Kidney (tissue), 14 donors: Measurements from ENCODE around the gene ZNF292. TPM values are rescaled to one million over a fixed set of nuclear protein-coding genes. Genes with fewer than 3 reads are reported as not detected.

Source experiments
- DNase-seq, 5 donors: peaks; one replicate each; pipeline ENCODE4 v3.0.0-alpha.2; 2013 to 2020
- FAIRE-seq: peaks from 2 replicates; lab custom pipeline; 2012; peaks lifted over from hg19 to GRCh38; lab: Jason Lieb, UNC
- H3K27ac ChIP-seq, 2 donors: one replicate each; pipeline ENCODE4 v1.7.0; 2013; ENCODE audit warnings: low read depth in 2 of 2, low read length in 2 of 2, inconsistent platforms in 1 of 2
- H3K27me3 ChIP-seq: one replicate; pipeline ENCODE4 v1.7.1; 2013; ENCODE audit warnings: low read length, inconsistent platforms; ENCODE audit not compliant: control insufficient read depth, insufficient read depth
- H3K36me3 ChIP-seq, 3 donors: one replicate each; pipeline versions ENCODE4 v1.7.0 to v1.7.1; 2013; ENCODE audit warnings: low read length in 3 of 3, control low read depth in 1 of 3, inconsistent platforms in 1 of 3; ENCODE audit not compliant: insufficient read depth in 3 of 3, control insufficient read depth in 2 of 3
- H3K4me1 ChIP-seq, 3 donors: one replicate each; pipeline versions ENCODE4 v1.7.0 to v1.7.1; 2013; ENCODE audit warnings: low read length in 3 of 3, inconsistent platforms in 1 of 3, low read depth in 1 of 3; ENCODE audit not compliant: control insufficient read depth in 2 of 3, insufficient read depth in 2 of 3
- H3K4me3 ChIP-seq, 3 donors: one replicate each; pipeline versions ENCODE4 v1.7.0 to v1.8.1; 2013; ENCODE audit warnings: low read length in 3 of 3, control low read depth in 1 of 3, inconsistent platforms in 1 of 3
- H3K9ac ChIP-seq, 3 donors: one replicate each; pipeline versions ENCODE4 v1.7.0 to v1.7.1; 2013; ENCODE audit warnings: low read length in 3 of 3, control low read depth in 1 of 3, inconsistent platforms in 1 of 3
- H3K9me3 ChIP-seq, 3 donors: one replicate each; pipeline versions ENCODE4 v1.7.0 to v1.7.1; 2013; ENCODE audit warnings: low read length in 3 of 3, control low read depth in 1 of 3, inconsistent platforms in 1 of 3; ENCODE audit not compliant: control insufficient read depth in 2 of 3, insufficient read depth in 1 of 3
- CTCF ChIP-seq: IDR thresholded peaks from 3 replicates; pipeline ENCODE4 v1.5.1; 2012; ENCODE audit warnings: mild to moderate bottlenecking, moderate library complexity, borderline replicate concordance; ENCODE audit not compliant: insufficient read depth; ENCODE audit errors: extremely low read depth
- intact Hi-C: fragments of 100-400 bp; cut with DNase I; formaldehyde crosslinking; loops from one replicate; pipeline ENCODE4 v1.11.1; 2022
- polyA plus RNA-seq: library from polyadenylated mRNA; stranded (reverse); fragments of 350-450 nt; fragmentation: Illumina TruSeq; extraction: RNeasy Lipid Tissue Mini Kit (QIAGEN cat#74804); gene quantifications from one replicate; pipeline ENCODE4 v1.2.3, GENCODE V29; 2014; ENCODE audit warnings: low read depth, low replicate concordance; ENCODE audit not compliant: insufficient read depth
- total RNA-seq: library from RNA; stranded (reverse); fragmentation: NEBNext Ultra II Directional; extraction: Animal tissue kit (Norgen Biotek cat#: 25700); gene quantifications from one replicate; pipeline ENCODE4 v1.2.1, GENCODE V29; 2021
- donor health status: control.
- donor health status: control.
- donor health status: control.
- donor health status: control.
- donor health status: control.
- donor health status: DM: yes; HTN: yes; CAD: no.
- donor health status: Normal renal cell carcinoma (clear cell type).

The ZNF292 gene
- total and polyA plus RNA-seq, 2 donors from 2014 or later, result 3.4 to 52.3 TPM

- TF ChIP-seq CTCF, result no peak
- intact Hi-C loops, result no loop called here
- Histone ChIP-seq H3K27ac (no peak overlapping the region), H3K4me1 (no peaks in the 10 kb centered on the region), H3K9me3 (no peaks in the 10 kb centered on the region), H3K9ac (no peak overlapping the region), H3K27me3 (no peaks in the 10 kb centered on the region), H3K36me3 (no peaks in the 10 kb centered on the region), H3K4me3 (no peak overlapping the region)
- FAIRE-seq, result no peak
- no peak for DNase-seq
These were observed 153.6 kb downstream of the ZNF292 start for GRCh38 chr6:87308970-87309369.

- intact Hi-C loops, result no loop called here
- no peak for FAIRE-seq
- TF ChIP-seq CTCF, result no peak
- Histone ChIP-seq H3K4me3 (no peak overlapping the region), H3K27me3 (no peaks in the 10 kb centered on the region), H3K9ac (no peak overlapping the region), H3K4me1 (no peaks in the 10 kb centered on the region), H3K27ac (no peak overlapping the region), H3K36me3 (no peaks in the 10 kb centered on the region), H3K9me3 (no peaks in the 10 kb centered on the region)
- DNase-seq, result no peak
These were observed 157.5 kb downstream of the ZNF292 start for GRCh38 chr6:87312860-87313259.

Other genes with a start within 250 kb of the ZNF292 start
- gene HTR1E, start 218.0 kb upstream of the ZNF292 start, total RNA-seq, result not detected
- not detected for gene HTR1E, start 218.0 kb upstream of the ZNF292 start, polyA plus RNA-seq
- gene CGA, start 60.5 kb upstream of the ZNF292 start, total RNA-seq, result not detected
- 2.8 TPM for gene CGA, start 60.5 kb upstream of the ZNF292 start, polyA plus RNA-seq
- gene SMIM8, start 167.0 kb downstream of the ZNF292 start, total RNA-seq, result 10.5 TPM
- 14.6 TPM for gene SMIM8, start 167.0 kb downstream of the ZNF292 start, polyA plus RNA-seq
- not detected for gene GJB7, start 173.7 kb downstream of the ZNF292 start, total RNA-seq
- not detected for gene GJB7, start 173.7 kb downstream of the ZNF292 start, polyA plus RNA-seq
- gene C6orf163, start 189.2 kb downstream of the ZNF292 start, total RNA-seq, result 4.2 TPM
- 1.3 TPM for gene C6orf163, start 189.2 kb downstream of the ZNF292 start, polyA plus RNA-seq